Prostate gland (tissue), 2 donors: ENCODE data around the gene AGGF1. TPM values are rescaled to one million over a fixed set of nuclear protein-coding genes. Genes with fewer than 3 reads are reported as not detected.
"Not testable (repeated sequence)": the region's sequence is repeated elsewhere in the genome, so short reads cannot be mapped to it uniquely, and the experiment has no call there.

Experiments used
- DNase-seq: peaks from one replicate; pipeline ENCODE4 v3.0.0-alpha.2; 2019; ENCODE audit warnings: low spot score
- H3K27ac ChIP-seq, 2 donors: fragments of 200-600 bp; sonication (generic); 2 replicates each; pipeline ENCODE4 v1.5.1; 2017 to 2019
- H3K27me3 ChIP-seq: fragments of 200-600 bp; sonication (generic); replicated peaks from 2 replicates; pipeline ENCODE4 v1.5.1; 2019; ENCODE audit not compliant: insufficient read depth
- H3K36me3 ChIP-seq, 2 donors: fragments of 200-600 bp; sonication (generic); 1 replicate in 1 of 2; 2 replicates in 1 of 2; pipeline versions ENCODE4 v1.5.1 to v1.8.1; 2017 to 2019
- H3K4me1 ChIP-seq: fragments of 200-600 bp; sonication (generic); replicated peaks from 2 replicates; pipeline ENCODE4 v1.5.1; 2019
- H3K4me3 ChIP-seq, 2 donors: fragments of 200-600 bp; sonication (generic); 2 replicates each; pipeline ENCODE4 v1.5.1; 2017 to 2019
- H3K9me3 ChIP-seq: fragments of 200-600 bp; sonication (generic); 2 replicates; pipeline ENCODE4 v1.5.1; 2017
- CTCF ChIP-seq, 4 experiments: fragments of 200-600 bp in 2 of 4; fragments of 450-650 bp in 2 of 4; sonication (generic) in 2 of 4; IDR thresholded peaks; 1 replicate in 3 of 4; 2 replicates in 1 of 4; pipeline ENCODE4 v1.5.1; 2016 to 2019; ENCODE audit warnings: antibody characterized with exemption in 4 of 4, mild to moderate bottlenecking in 2 of 4, moderate library complexity in 2 of 4
- POLR2A ChIP-seq: fragments of 450-650 bp; IDR thresholded peaks from one replicate; pipeline ENCODE4 v1.6.1; 2016; ENCODE audit warnings: antibody characterized with exemption, mild to moderate bottlenecking
- POLR2AphosphoS5 ChIP-seq: sonication (generic); formaldehyde crosslinking; IDR thresholded peaks from one replicate; pipeline ENCODE4 v1.6.1; 2017; ENCODE audit warnings: antibody characterized with exemption
- WGBS: methylation state at CpG from one replicate; pipeline ENCODE4 v1.1.5; 2018; 5-methylcytosine and 5-hydroxymethylcytosine counted together
- intact Hi-C: fragments of 100-400 bp; cut with DNase I; formaldehyde crosslinking; loops from one replicate; pipeline ENCODE4 v1.14.2; 2022
- total RNA-seq, 2 donors: library from RNA; depleted of rRNA; stranded (reverse); fragments of >200 nt; gene quantifications; one replicate each; pipeline ENCODE4 v1.1.0, GENCODE V29; 2016

AGGF1 gene
- total RNA-seq, 2 donors from 2014 or later: 28.5 to 29.6 TPM

GRCh38 chr5:76986825-76987526 is 43.2 kb upstream of the AGGF1 start:
- Histone ChIP-seq H3K36me3 (no peaks in the 10 kb centered on the region), H3K4me1 (no peaks in the 10 kb centered on the region), H3K27me3 (no peaks in the 10 kb centered on the region), H3K9me3 (no peaks in the 10 kb centered on the region), H3K4me3 (no peak overlapping the region), H3K27ac (no peak overlapping the region)
- WGBS: 25% methylated on average over 6 of the region's 6 CpGs
- TF ChIP-seq CTCF (IDR thresholded peaks at IDR 0.05): no peak
- TF ChIP-seq POLR2A: no peak
- no peak for TF ChIP-seq POLR2AphosphoS5
- DNase-seq: no peak
- intact Hi-C loops: no loop called here

GRCh38 chr5:76990899-76991459 is 39.2 kb upstream of the AGGF1 start:
- WGBS: 59% methylated on average over 5 of the region's 5 CpGs
- DNase-seq: no peak
- Histone ChIP-seq H3K27ac (no peak overlapping the region), H3K4me3 (no peak overlapping the region), H3K36me3 (no peaks in the 10 kb centered on the region), H3K4me1 (no peaks in the 10 kb centered on the region), H3K27me3 (no peaks in the 10 kb centered on the region), H3K9me3 (no peaks in the 10 kb centered on the region)
- TF ChIP-seq POLR2AphosphoS5 (no peak), CTCF (IDR thresholded peaks at IDR 0.05) (no peak), POLR2A (no peak)
- intact Hi-C loops: no loop called here

GRCh38 chr5:76993436-76993835 is 36.8 kb upstream of the AGGF1 start:
- H3K27me3 ChIP-seq, H3K4me3 ChIP-seq, intact Hi-C loops, H3K36me3 ChIP-seq, DNase-seq, H3K9me3 ChIP-seq, H3K27ac ChIP-seq, H3K4me1 ChIP-seq: not testable (repeated sequence)
- 85% methylated on average over 9 of the region's 9 CpGs for WGBS

- H3K27ac ChIP-seq: no peak overlapping the region
- no peak overlapping the region for H3K4me3 ChIP-seq
- DNase-seq: no peak
- H3K36me3 ChIP-seq: no peaks in the 10 kb centered on the region
- H3K9me3 ChIP-seq: no peaks in the 10 kb centered on the region
- TF ChIP-seq POLR2AphosphoS5: no peak
- TF ChIP-seq POLR2A: no peak
- TF ChIP-seq CTCF (IDR thresholded peaks at IDR 0.05): no peak
- H3K27me3 ChIP-seq: no peaks in the 10 kb centered on the region
- intact Hi-C loops: no loop called here
- 79% methylated on average over 6 of the region's 6 CpGs for WGBS
- H3K4me1 ChIP-seq: no peaks in the 10 kb centered on the region
Observed at GRCh38 chr5:76994337-76994736, 35.9 kb upstream of the AGGF1 start.

GRCh38 chr5:76998251-76998650 is 32.0 kb upstream of the AGGF1 start:
- DNase-seq, H3K27me3 ChIP-seq, H3K4me3 ChIP-seq, H3K4me1 ChIP-seq, intact Hi-C loops, H3K36me3 ChIP-seq, H3K9me3 ChIP-seq, H3K27ac ChIP-seq: not testable (repeated sequence)
- 89% methylated on average over 4 of the region's 4 CpGs for WGBS

GRCh38 chr5:76999451-76999850 is 30.8 kb upstream of the AGGF1 start:
- H3K27me3 ChIP-seq: no peaks in the 10 kb centered on the region
- DNase-seq: no peak
- no peak overlapping the region for H3K4me3 ChIP-seq
- H3K4me1 ChIP-seq: no peaks in the 10 kb centered on the region
- TF ChIP-seq POLR2A (no peak), CTCF (IDR thresholded peaks at IDR 0.05) (no peak), POLR2AphosphoS5 (no peak)
- 88% methylated on average over 2 of the region's 2 CpGs for WGBS
- no peak overlapping the region for H3K27ac ChIP-seq
- H3K9me3 ChIP-seq: no peaks in the 10 kb centered on the region
- intact Hi-C loops: no loop called here
- no peaks in the 10 kb centered on the region for H3K36me3 ChIP-seq
